ENCODE measurements around the gene CTNNBIP1. TPM values are rescaled to one million over a fixed set of nuclear protein-coding genes. Genes with fewer than 3 reads are reported as not detected.
A peak's percentile ranks its signal among the peaks of the same experiment; 100 is the strongest.

The CTNNBIP1 gene
- total and polyA plus RNA-seq, 9 of the 15 experiments (the other 6 are each of a cell fraction or from before 2014, with no cell fraction given): 0.65 to 29.2 (median 14.7) TPM

DNA sequence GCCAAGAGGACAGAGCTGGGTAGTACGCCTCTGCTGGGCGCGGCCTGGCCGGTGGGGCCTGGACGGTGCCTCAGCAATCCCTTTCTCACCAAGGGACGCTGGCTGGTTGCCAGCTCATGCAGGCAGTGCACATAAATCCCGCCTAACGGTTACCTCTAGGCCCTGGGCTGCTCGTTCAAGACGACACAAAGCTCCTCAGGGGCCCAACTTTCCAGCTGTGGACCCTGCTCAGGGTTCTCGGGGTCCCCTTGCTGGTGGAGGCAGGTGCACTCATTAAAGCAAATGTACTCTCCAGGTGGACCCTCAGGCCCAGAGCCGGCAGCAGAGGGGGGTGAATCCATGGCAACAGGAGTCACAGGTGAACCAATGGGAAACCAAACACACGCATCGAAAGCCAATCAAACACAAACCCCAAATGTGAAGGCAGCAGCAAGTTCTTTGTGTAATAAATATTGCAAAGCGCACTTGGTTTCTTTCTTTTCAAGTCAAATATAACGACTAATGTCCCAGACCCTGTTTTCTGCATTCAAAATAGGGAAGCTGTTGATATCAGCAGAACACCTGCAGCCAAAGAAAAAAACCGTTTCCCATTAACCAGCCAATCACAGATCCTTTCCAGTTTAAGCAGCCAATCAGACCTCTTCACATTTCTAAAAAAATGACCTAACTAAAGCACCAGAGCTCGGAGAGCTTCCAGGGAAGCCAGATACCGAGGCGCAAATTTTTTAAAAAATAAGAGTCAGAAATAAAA, 60.2 kb downstream of the CTNNBIP1 start (continued):
- TF ChIP-seq, protein P1, sequence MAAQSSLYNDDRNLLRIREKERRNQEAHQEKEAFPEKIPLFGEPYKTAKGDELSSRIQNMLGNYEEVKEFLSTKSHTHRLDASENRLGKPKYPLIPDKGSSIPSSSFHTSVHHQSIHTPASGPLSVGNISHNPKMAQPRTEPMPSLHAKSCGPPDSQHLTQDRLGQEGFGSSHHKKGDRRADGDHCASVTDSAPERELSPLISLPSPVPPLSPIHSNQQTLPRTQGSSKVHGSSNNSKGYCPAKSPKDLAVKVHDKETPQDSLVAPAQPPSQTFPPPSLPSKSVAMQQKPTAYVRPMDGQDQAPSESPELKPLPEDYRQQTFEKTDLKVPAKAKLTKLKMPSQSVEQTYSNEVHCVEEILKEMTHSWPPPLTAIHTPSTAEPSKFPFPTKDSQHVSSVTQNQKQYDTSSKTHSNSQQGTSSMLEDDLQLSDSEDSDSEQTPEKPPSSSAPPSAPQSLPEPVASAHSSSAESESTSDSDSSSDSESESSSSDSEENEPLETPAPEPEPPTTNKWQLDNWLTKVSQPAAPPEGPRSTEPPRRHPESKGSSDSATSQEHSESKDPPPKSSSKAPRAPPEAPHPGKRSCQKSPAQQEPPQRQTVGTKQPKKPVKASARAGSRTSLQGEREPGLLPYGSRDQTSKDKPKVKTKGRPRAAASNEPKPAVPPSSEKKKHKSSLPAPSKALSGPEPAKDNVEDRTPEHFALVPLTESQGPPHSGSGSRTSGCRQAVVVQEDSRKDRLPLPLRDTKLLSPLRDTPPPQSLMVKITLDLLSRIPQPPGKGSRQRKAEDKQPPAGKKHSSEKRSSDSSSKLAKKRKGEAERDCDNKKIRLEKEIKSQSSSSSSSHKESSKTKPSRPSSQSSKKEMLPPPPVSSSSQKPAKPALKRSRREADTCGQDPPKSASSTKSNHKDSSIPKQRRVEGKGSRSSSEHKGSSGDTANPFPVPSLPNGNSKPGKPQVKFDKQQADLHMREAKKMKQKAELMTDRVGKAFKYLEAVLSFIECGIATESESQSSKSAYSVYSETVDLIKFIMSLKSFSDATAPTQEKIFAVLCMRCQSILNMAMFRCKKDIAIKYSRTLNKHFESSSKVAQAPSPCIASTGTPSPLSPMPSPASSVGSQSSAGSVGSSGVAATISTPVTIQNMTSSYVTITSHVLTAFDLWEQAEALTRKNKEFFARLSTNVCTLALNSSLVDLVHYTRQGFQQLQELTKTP (IDR thresholded peaks at IDR 0.05; ENCODE audit: low read depth in 1 of 2, partially characterized antibody in 2 of 2): no peak
- TF ChIP-seq ZNF766 (CRISPR knock-in tag; conservative IDR thresholded peaks at IDR 0.05) (no peak), RBM15 (IDR thresholded peaks at IDR 0.05; ENCODE audit: insufficient read depth, low read length) (no peak), EP300 (IDR thresholded peaks at IDR 0.05; ENCODE audit: low read length) (no peak), SPI1 (IDR thresholded peaks at IDR 0.05; ENCODE audit: borderline replicate concordance, low read depth, low read length) (no peak), HCFC1 (IDR thresholded peaks at IDR 0.05; ENCODE audit: low read depth, low read length) (no peak), SNIP1 (IDR thresholded peaks at IDR 0.05; ENCODE audit: low read depth) (no peak), RNF2 (IDR thresholded peaks at IDR 0.05) (no peak), HNRNPL (IDR thresholded peaks at IDR 0.05; ENCODE audit: low read depth, low read length) (no peak), TEAD1 (CRISPR knock-in tag; IDR thresholded peaks at IDR 0.05) (0 out of 4 replicates have a peak, but pooled peaks of 1 of the 2 experiments have one; percentile 25), NR4A1 (CRISPR knock-in tag; IDR thresholded peaks at IDR 0.05) (no peak), NR4A1 (tag; IDR thresholded peaks at IDR 0.05) (no peak), ZC3H8 (IDR thresholded peaks at IDR 0.05) (no peak), ZNF3 (CRISPR knock-in tag; IDR thresholded peaks at IDR 0.05) (no peak), MCM2 (IDR thresholded peaks at IDR 0.05; ENCODE audit: low read depth) (no peak), NR2C1 (IDR thresholded peaks at IDR 0.05) (no peak), NR2C1 (tag; IDR thresholded peaks at IDR 0.05) (no peak), TOE1 (IDR thresholded peaks at IDR 0.05; ENCODE audit: borderline replicate concordance) (no peak), TOE1 (CRISPR knock-in tag; IDR thresholded peaks at IDR 0.05; ENCODE audit: borderline replicate concordance, low read depth) (no peak)
- TF ChIP-seq, protein P2, sequence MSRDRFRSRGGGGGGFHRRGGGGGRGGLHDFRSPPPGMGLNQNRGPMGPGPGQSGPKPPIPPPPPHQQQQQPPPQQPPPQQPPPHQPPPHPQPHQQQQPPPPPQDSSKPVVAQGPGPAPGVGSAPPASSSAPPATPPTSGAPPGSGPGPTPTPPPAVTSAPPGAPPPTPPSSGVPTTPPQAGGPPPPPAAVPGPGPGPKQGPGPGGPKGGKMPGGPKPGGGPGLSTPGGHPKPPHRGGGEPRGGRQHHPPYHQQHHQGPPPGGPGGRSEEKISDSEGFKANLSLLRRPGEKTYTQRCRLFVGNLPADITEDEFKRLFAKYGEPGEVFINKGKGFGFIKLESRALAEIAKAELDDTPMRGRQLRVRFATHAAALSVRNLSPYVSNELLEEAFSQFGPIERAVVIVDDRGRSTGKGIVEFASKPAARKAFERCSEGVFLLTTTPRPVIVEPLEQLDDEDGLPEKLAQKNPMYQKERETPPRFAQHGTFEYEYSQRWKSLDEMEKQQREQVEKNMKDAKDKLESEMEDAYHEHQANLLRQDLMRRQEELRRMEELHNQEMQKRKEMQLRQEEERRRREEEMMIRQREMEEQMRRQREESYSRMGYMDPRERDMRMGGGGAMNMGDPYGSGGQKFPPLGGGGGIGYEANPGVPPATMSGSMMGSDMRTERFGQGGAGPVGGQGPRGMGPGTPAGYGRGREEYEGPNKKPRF (IDR thresholded peaks at IDR 0.05; ENCODE audit: low read depth, low read length): no peak
- TF ChIP-seq, protein P3, sequence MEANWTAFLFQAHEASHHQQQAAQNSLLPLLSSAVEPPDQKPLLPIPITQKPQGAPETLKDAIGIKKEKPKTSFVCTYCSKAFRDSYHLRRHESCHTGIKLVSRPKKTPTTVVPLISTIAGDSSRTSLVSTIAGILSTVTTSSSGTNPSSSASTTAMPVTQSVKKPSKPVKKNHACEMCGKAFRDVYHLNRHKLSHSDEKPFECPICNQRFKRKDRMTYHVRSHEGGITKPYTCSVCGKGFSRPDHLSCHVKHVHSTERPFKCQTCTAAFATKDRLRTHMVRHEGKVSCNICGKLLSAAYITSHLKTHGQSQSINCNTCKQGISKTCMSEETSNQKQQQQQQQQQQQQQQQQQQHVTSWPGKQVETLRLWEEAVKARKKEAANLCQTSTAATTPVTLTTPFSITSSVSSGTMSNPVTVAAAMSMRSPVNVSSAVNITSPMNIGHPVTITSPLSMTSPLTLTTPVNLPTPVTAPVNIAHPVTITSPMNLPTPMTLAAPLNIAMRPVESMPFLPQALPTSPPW (CRISPR knock-in tag; IDR thresholded peaks at IDR 0.05): no peak
